Erythroblast (primary cell): ENCODE measurements around the gene SIX1.

Experiments
- GATA1 ChIP-seq: IDR thresholded peaks from 2 replicates; pipeline ENCODE4 v1.6.1; 2011; ENCODE audit warnings: low read depth, mild to moderate bottlenecking, control low read depth, low read length, moderate library complexity
- POLR2A ChIP-seq: IDR thresholded peaks from 2 replicates; pipeline ENCODE4 v1.6.1; 2011; ENCODE audit warnings: mild to moderate bottlenecking, low read length

DNA sequence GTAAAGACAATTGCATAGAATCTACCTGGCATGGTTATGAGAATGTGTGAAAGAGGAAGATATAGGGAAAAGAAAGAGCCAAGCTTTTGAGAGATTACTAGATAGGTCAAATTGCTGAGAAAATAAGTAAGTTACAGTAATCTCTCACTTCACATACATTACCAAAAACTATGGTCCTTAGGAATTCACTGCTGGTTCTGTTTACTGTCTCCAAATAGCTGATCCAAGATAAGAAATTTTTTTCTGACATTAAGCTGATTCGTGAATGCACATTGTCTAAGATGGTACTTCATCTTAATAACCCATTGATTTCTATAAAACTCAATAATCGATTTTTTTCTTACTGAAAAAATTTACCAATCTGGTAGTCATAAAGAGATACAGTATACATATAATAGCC, 17.4 kb downstream of the SIX1 start:
- TF ChIP-seq POLR2A (no peak), GATA1 (no peak)
